ENCODE results near the gene SPATA31D1.
"Not testable (repeated sequence)": the region's sequence is repeated elsewhere in the genome, so short reads cannot be mapped to it uniquely, and the experiment has no call there.

The SPATA31D1 gene
- total RNA-seq = 0 reads per million in 2 donors

GRCh38 chr9:81988472-81988871, at the start of gene SPATA31D1:
SPATA31D1 (plus strand) TSS chr9:81988772; CDS start chr9:81988819, 47 bp downstream.
- not testable (repeated sequence) for DNase-seq

- DNase-seq = not testable (repeated sequence)
These were observed 45.2 kb upstream of the SPATA31D1 start, which contains the start of gene SPATA31D3 for GRCh38 chr9:81943393-81943792. SPATA31D3 (plus strand) TSS chr9:81943500; CDS start chr9:81943586, 86 bp downstream.

- not testable (repeated sequence) for DNase-seq
These were observed 39.9 kb upstream of the SPATA31D1 start for GRCh38 chr9:81948650-81949049.

- no peak for DNase-seq
These were observed 35.5 kb upstream of the SPATA31D1 start for GRCh38 chr9:81953096-81953495.

GRCh38 chr9:81955625-81956024, 32.9 kb upstream of the SPATA31D1 start:
- no peak for DNase-seq

- no peak for DNase-seq
These were observed 24.1 kb upstream of the SPATA31D1 start for GRCh38 chr9:81964218-81965171.

GRCh38 chr9:81968026-81968425, 20.5 kb upstream of the SPATA31D1 start:
- DNase-seq = no peak

- no peak for DNase-seq
These were observed 18.6 kb upstream of the SPATA31D1 start for GRCh38 chr9:81969971-81970370.

GRCh38 chr9:81971727-81972126, 16.8 kb upstream of the SPATA31D1 start:
- no peak for DNase-seq

- no peak for DNase-seq
These were observed 13.8 kb upstream of the SPATA31D1 start for GRCh38 chr9:81974764-81975163.

- DNase-seq = no peak
These were observed 12.2 kb upstream of the SPATA31D1 start for GRCh38 chr9:81976351-81976750.

- DNase-seq = no peak
These were observed 9.4 kb upstream of the SPATA31D1 start for GRCh38 chr9:81979196-81979595.

GRCh38 chr9:81980568-81980967, 8.0 kb upstream of the SPATA31D1 start:
- DNase-seq = no peak

- DNase-seq = no peak
These were observed 6.7 kb upstream of the SPATA31D1 start for GRCh38 chr9:81981883-81982282.

- no peak for DNase-seq
These were observed 3.6 kb upstream of the SPATA31D1 start for GRCh38 chr9:81984928-81985327.

- no peak for DNase-seq
These were observed 2.5 kb upstream of the SPATA31D1 start for GRCh38 chr9:81986051-81986450.

GRCh38 chr9:81989700-81990099, 1.1 kb downstream of the SPATA31D1 start:
- DNase-seq = no peak

GRCh38 chr9:81993656-81994055, 5.1 kb downstream of the SPATA31D1 start:
- DNase-seq = no peak

GRCh38 chr9:81999806-82000205, 11.2 kb downstream of the SPATA31D1 start:
- no peak for DNase-seq

GRCh38 chr9:82010711-82011110, 22.1 kb downstream of the SPATA31D1 start:
- DNase-seq = no peak

GRCh38 chr9:82011133-82011532, 22.6 kb downstream of the SPATA31D1 start:
- no peak for DNase-seq

GRCh38 chr9:82012276-82012675, 23.7 kb downstream of the SPATA31D1 start:
- DNase-seq = no peak

- DNase-seq = no peak
These were observed 31.8 kb downstream of the SPATA31D1 start for GRCh38 chr9:82020331-82020730.

- no peak for DNase-seq
These were observed 32.6 kb downstream of the SPATA31D1 start for GRCh38 chr9:82021198-82021597.

All from activated gamma-delta T cell (primary cell).